SK-N-MC (cell line): ENCODE results near the gene SAMD11.

Experiments used
- EZH2 ChIP-seq: fragments of 200-600 bp; sonication (generic); IDR thresholded peaks from one replicate; pipeline ENCODE4 v1.6.1; 2017; ENCODE audit warnings: antibody characterized with exemption
- FOXP2 ChIP-seq: optimal IDR thresholded peaks from 2 replicates; pipeline ENCODE3; 2011; ENCODE audit warnings: mild to moderate bottlenecking, moderate library complexity; ENCODE audit not compliant: insufficient read depth; ENCODE audit errors: extremely low read length, control extremely low read depth
- POLR2AphosphoS5 ChIP-seq: IDR thresholded peaks from 2 replicates; pipeline ENCODE4 v1.6.1; 2012; ENCODE audit warnings: mild to moderate bottlenecking, low read depth, low read length, borderline replicate concordance

- TF ChIP-seq EZH2, result no peak
- no peak for TF ChIP-seq POLR2AphosphoS5
- no peak for TF ChIP-seq FOXP2
These were observed 42.5 kb downstream of the SAMD11 start, which contains the start of gene PLEKHN1 for GRCh38 chr1:966135-966703.
